Stimulated activated CD8-positive, alpha-beta memory T cell treated with anti-CD3 and anti-CD28 coated beads, Interleukin-15, amount 100 ng/mL, for 4 hours (primary cell): ENCODE measurements around the gene GPS1.

Experiments used
- DNase-seq, 2 donors: peaks; one replicate each; pipeline ENCODE4 v3.0.0-alpha.2; 2020; ENCODE audit warnings: low read depth in 2 of 2

GPS1 gene

GRCh38 chr17:82051776-82052637 lies at the start of gene GPS1, which contains the start of gene RFNG:
TSS of gene GPS1 (plus strand) at chr17:82051898. CDS start at chr17:82051932, 34 bp downstream.
TSS of gene RFNG (minus strand) at chr17:82051811. CDS start at chr17:82051766, 45 bp downstream.
- DNase-seq, result peak; percentile 61 to 65

- no peak for DNase-seq
Measured at GRCh38 chr17:82003411-82004381, 48.0 kb upstream of the GPS1 start.

- no peak for DNase-seq
Measured at GRCh38 chr17:82004517-82005455, 46.9 kb upstream of the GPS1 start.

GRCh38 chr17:82005701-82006348 lies 45.9 kb upstream of the GPS1 start:
- no peak for DNase-seq

- DNase-seq, result no peak
Measured at GRCh38 chr17:82006468-82007227, 45.0 kb upstream of the GPS1 start.

- DNase-seq, result no peak
Measured at GRCh38 chr17:82007228-82007494, 44.5 kb upstream of the GPS1 start.

- no peak for DNase-seq
Measured at GRCh38 chr17:82007495-82008257, 44.0 kb upstream of the GPS1 start.

GRCh38 chr17:82008258-82008940 lies 43.3 kb upstream of the GPS1 start:
- no peak for DNase-seq

- no peak for DNase-seq
Measured at GRCh38 chr17:82008941-82009405, 42.7 kb upstream of the GPS1 start.

GRCh38 chr17:82009413-82009812 lies 42.3 kb upstream of the GPS1 start:
- no peak for DNase-seq

- no peak for DNase-seq
Measured at GRCh38 chr17:82010575-82011525, 40.8 kb upstream of the GPS1 start.

- DNase-seq, result no peak
Measured at GRCh38 chr17:82011617-82012187, 40.0 kb upstream of the GPS1 start.

- no peak for DNase-seq
Measured at GRCh38 chr17:82012261-82012639, 39.4 kb upstream of the GPS1 start.

- no peak for DNase-seq
Measured at GRCh38 chr17:82012640-82013295, 38.9 kb upstream of the GPS1 start.

GRCh38 chr17:82013341-82013740 lies 38.4 kb upstream of the GPS1 start:
- DNase-seq, result no peak

- no peak for DNase-seq
Measured at GRCh38 chr17:82013772-82014321, 37.9 kb upstream of the GPS1 start.
